AG04450 (cell line): Measurements from ENCODE around the gene CYB5A. TPM values are rescaled to one million over a fixed set of nuclear protein-coding genes. Genes with fewer than 3 reads are reported as not detected.

Source experiments
- CTCF ChIA-PET: fragments of 300-600, 350-600 bp; formaldehyde crosslinking; extraction: SDS; loops from one replicate; lab custom pipeline; 2022; ENCODE audit warnings: antibody characterized with exemption, inconsistent platforms; lab: Charles Lee
- POLR2A ChIA-PET: fragments of 350-600 bp; formaldehyde crosslinking; extraction: SDS; loops from one replicate; lab custom pipeline; 2021; ENCODE audit warnings: antibody characterized with exemption, inconsistent platforms; lab: Yijun Ruan, JAX
- DNase-seq: peaks from one replicate; pipeline ENCODE4 v3.0.0-alpha.2; 2011; ENCODE audit warnings: low read depth, low spot score
- H3K27ac ChIP-seq: one replicate; pipeline ENCODE4 v1.5.1; 2012; ENCODE audit warnings: low read depth, low read length, control low read depth
- H3K27me3 ChIP-seq: one replicate; pipeline ENCODE4 v1.6.0; 2012; ENCODE audit warnings: low read length; ENCODE audit not compliant: control insufficient read depth, insufficient read depth
- H3K4me3 ChIP-seq: 2 replicates; pipeline ENCODE4 v1.5.1; 2011; ENCODE audit warnings: mild to moderate bottlenecking, low read depth, low read length, control low read depth
- H3K9me3 ChIP-seq: 2 replicates; pipeline ENCODE4 v1.5.1; 2012; ENCODE audit warnings: low read length; ENCODE audit not compliant: control insufficient read depth, insufficient read depth
- polyA plus RNA-seq: library from polyadenylated mRNA; depleted of rRNA; stranded (reverse); fragments of >200 nt; gene quantifications from 2 replicates; pipeline ENCODE4 v1.2.3, GENCODE V29; 2011
- TF ChIP-seq, protein P1 (sequence below): IDR thresholded peaks from 2 replicates; pipeline ENCODE4 v1.5.1; 2011; ENCODE audit warnings: low read depth, low read length, control low read depth, inconsistent platforms

The CYB5A gene
- polyA plus RNA-seq, 1 experiment, result 95.2 TPM

GRCh38 chr18:74222710-74223494 lies 68.9 kb downstream of the CYB5A start:
- TF ChIP-seq, protein P1, sequence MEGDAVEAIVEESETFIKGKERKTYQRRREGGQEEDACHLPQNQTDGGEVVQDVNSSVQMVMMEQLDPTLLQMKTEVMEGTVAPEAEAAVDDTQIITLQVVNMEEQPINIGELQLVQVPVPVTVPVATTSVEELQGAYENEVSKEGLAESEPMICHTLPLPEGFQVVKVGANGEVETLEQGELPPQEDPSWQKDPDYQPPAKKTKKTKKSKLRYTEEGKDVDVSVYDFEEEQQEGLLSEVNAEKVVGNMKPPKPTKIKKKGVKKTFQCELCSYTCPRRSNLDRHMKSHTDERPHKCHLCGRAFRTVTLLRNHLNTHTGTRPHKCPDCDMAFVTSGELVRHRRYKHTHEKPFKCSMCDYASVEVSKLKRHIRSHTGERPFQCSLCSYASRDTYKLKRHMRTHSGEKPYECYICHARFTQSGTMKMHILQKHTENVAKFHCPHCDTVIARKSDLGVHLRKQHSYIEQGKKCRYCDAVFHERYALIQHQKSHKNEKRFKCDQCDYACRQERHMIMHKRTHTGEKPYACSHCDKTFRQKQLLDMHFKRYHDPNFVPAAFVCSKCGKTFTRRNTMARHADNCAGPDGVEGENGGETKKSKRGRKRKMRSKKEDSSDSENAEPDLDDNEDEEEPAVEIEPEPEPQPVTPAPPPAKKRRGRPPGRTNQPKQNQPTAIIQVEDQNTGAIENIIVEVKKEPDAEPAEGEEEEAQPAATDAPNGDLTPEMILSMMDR, result no peak
- Histone ChIP-seq H3K4me3 (no peak overlapping the region), H3K9me3 (no peaks in the 10 kb centered on the region), H3K27ac (no peak overlapping the region), H3K27me3 (no peaks in the 10 kb centered on the region)
- CTCF ChIA-PET, result no interaction called here
- POLR2A ChIA-PET, result no interaction called here
- no peak for DNase-seq

DNA sequence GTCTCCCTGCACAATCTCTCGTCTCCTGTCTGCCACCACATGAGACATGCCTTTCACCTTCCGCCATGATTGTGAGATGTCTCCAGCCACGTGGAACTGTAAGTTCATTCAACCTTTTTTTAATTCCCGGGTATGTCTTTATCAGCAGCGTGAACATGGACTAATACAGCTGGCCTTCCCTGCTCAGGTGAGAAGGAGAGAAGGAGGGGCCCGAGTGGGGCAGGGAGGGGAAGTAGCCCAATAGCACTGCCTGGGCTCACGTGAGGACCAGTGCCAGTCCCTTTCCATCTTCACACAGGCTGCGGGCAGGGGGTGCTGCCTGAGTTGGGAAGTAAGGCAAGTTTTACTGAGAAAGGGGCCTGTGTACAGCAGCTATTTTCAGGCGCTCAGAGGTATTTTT lies 70.7 kb downstream of the CYB5A start:
- POLR2A ChIA-PET, result no interaction called here
- Histone ChIP-seq H3K27me3 (no peaks in the 10 kb centered on the region), H3K27ac (no peak overlapping the region), H3K9me3 (no peaks in the 10 kb centered on the region), H3K4me3 (no peak overlapping the region)
- CTCF ChIA-PET, result no interaction called here
- DNase-seq, result no peak
- TF ChIP-seq, protein P1, result no peak

- TF ChIP-seq, protein P1, result no peak
- H3K27ac ChIP-seq, result no peak overlapping the region
- peaks cover 1% of the 10 kb centered on the region for H3K27me3 ChIP-seq
- POLR2A ChIA-PET, result no interaction called here
- no peak overlapping the region for H3K4me3 ChIP-seq
- CTCF ChIA-PET, result no interaction called here
- H3K9me3 ChIP-seq, result no peaks in the 10 kb centered on the region
- DNase-seq, result no peak
These were observed 72.7 kb downstream of the CYB5A start for GRCh38 chr18:74219056-74219455.

- peaks cover 2% of the 10 kb centered on the region for H3K27me3 ChIP-seq
- H3K4me3 ChIP-seq, result no peak overlapping the region
- POLR2A ChIA-PET, result no interaction called here
- TF ChIP-seq, protein P1, result no peak
- CTCF ChIA-PET, result no interaction called here
- DNase-seq, result no peak
- H3K27ac ChIP-seq, result no peak overlapping the region
- no peaks in the 10 kb centered on the region for H3K9me3 ChIP-seq
These were observed 74.2 kb downstream of the CYB5A start for GRCh38 chr18:74217476-74218143.

GRCh38 chr18:74216661-74217110 lies 75.1 kb downstream of the CYB5A start:
- Histone ChIP-seq H3K4me3 (no peak overlapping the region), H3K27me3 (peaks cover 2% of the 10 kb centered on the region), H3K27ac (no peak overlapping the region), H3K9me3 (peaks cover 4% of the 10 kb centered on the region; the same call in 1 of the 2 replicates)
- TF ChIP-seq, protein P1, result no peak
- no peak for DNase-seq
- ChIA-PET CTCF (no interaction called here), POLR2A (no interaction called here)
